Measurements from ENCODE around the gene ALG9. TPM values are rescaled to one million over a fixed set of nuclear protein-coding genes. Genes with fewer than 3 reads are reported as not detected.
A peak's percentile ranks its signal among the peaks of the same experiment; 100 is the strongest.

The ALG9 gene
- total and polyA plus RNA-seq, 2 of the 4 experiments (the other 2 are of a cell fraction), result 20.7 to 35.7 TPM

- BruUV-seq (replicated peaks), result no TSS peak
- H3K4me3 ChIP-seq (ENCODE audit: insufficient read depth, low read depth, low read length), result peak within 1 kb of the TSS; percentile 71
- in situ Hi-C loops (cut with MboI; ENCODE audit: low sequenced_read_pairs) (loop anchor here (5.0 kb wide), 1 partner anchor 113 kb away; no protein-coding TSS in a partner anchor), dilution Hi-C loops (cut with HindIII; ENCODE audit: low sequenced_read_pairs, unreplicated experiment) (no loop called here), intact Hi-C loops (cut with micrococcal nuclease) (loop anchor here (1.0 to 10.0 kb wide), 10 partner anchors 48 to 401 kb away; partner anchors contain the start of genes DIXDC1, DLAT, NKAPD1 and PIH1D2)
- H3K79me1 ChIP-seq (ENCODE audit: low read depth in 1 of 2, low read length in 2 of 2), result peaks cover 0 to 11% of the 10 kb centered on the region in 2 experiments; a peak in 3 of 4 replicates
- peak within 1 kb of the TSS; percentile 99 for H3K23ac ChIP-seq (ENCODE audit: low read depth, low read length)
- WGBS, 2 experiments (ENCODE audit: extremely low coverage in 2 of 2, insufficient read length in 1 of 2), result 0% methylated on average over 14 of the region's 55 CpGs; no CpG with 5 or more reads in 1 of the 2 experiments
- H3K36me3 ChIP-seq (ENCODE audit: control insufficient read depth, insufficient read depth, low read length), result no peaks in the 10 kb centered on the region; the same call in 1 of the 2 replicates
- H2BK120ac ChIP-seq (ENCODE audit: low read depth, low read length), result peak within 1 kb of the TSS; percentile 99
- peak within 1 kb of the TSS; percentile 87 to 100 for H4K8ac ChIP-seq (ENCODE audit: low read depth in 2 of 2, low read length in 2 of 2)
- H3K4me2 ChIP-seq (ENCODE audit: low read depth, low read length), result peak within 1 kb of the TSS; percentile 77
- H2BK20ac ChIP-seq (ENCODE audit: low read depth, low read length), result peak within 1 kb of the TSS; percentile 95
- TF ChIP-seq RAD21 (IDR thresholded peaks at IDR 0.05; ENCODE audit: low read length) (peak; percentile 97), SMC3 (IDR thresholded peaks at IDR 0.05; ENCODE audit: low read depth, low read length) (peak; percentile 93), MAZ (IDR thresholded peaks at IDR 0.05; ENCODE audit: borderline replicate concordance, low read depth, low read length) (peak; percentile 80; the same call in 1 of the 2 replicates), POLR2A (IDR thresholded peaks at IDR 0.05; ENCODE audit: low read depth, low read length) (peak; percentile 34; the same call in 1 of the 2 replicates), RCOR1 (IDR thresholded peaks at IDR 0.05; ENCODE audit: insufficient replicate concordance, low read length) (no peak), CTCF (conservative IDR thresholded peaks at IDR 0.05; ENCODE audit: low read depth, low read length) (peak; percentile 99), MXI1 (IDR thresholded peaks at IDR 0.05; ENCODE audit: borderline replicate concordance, low read depth, low read length) (0 out of 2 replicates have a peak, but pooled peaks have one; percentile 80), FOS (IDR thresholded peaks at IDR 0.05; ENCODE audit: low read depth, low read length) (peak; percentile 57), BHLHE40 (IDR thresholded peaks at IDR 0.05; ENCODE audit: low read depth, low read length) (no peak), MAFK (IDR thresholded peaks at IDR 0.05; ENCODE audit: low read depth, low read length) (no peak), NFE2L2 (IDR thresholded peaks at IDR 0.05; ENCODE audit: low read depth, low read length) (no peak), USF2 (IDR thresholded peaks at IDR 0.05; ENCODE audit: low read depth, low read length) (peak; percentile 11; the same call in 1 of the 2 replicates), CHD1 (IDR thresholded peaks at IDR 0.05; ENCODE audit: low read depth, low read length) (no peak; the same call in 1 of the 2 replicates)
- no peaks in the 10 kb centered on the region for H4K20me1 ChIP-seq (ENCODE audit: insufficient read depth, low read length)
- H3K14ac ChIP-seq (replicated peaks; ENCODE audit: low read depth, low read length), result peak within 1 kb of the TSS; percentile 100
- DNase-seq, result peak; percentile 97
- ATAC-seq (ENCODE audit: low read depth), result peak; percentile 95
- H3K9me3 ChIP-seq (ENCODE audit: control insufficient read depth, insufficient read depth, low read length), result no peaks in the 10 kb centered on the region
- H3K18ac ChIP-seq (ENCODE audit: low read depth, low read length), result peak within 1 kb of the TSS; percentile 92
- peak within 1 kb of the TSS; percentile 100 for H4K91ac ChIP-seq (ENCODE audit: insufficient read depth, low read depth, low read length)
- peaks cover 3% of the 10 kb centered on the region; the same call in 1 of the 2 replicates for H3K4me1 ChIP-seq (ENCODE audit: control insufficient read depth, insufficient read depth, low read length)
- H2BK15ac ChIP-seq (ENCODE audit: low read depth, low read length), result peak within 1 kb of the TSS; percentile 97; the same call in 2 of the 3 replicates
- H3K27ac ChIP-seq (ENCODE audit: insufficient read depth, low read length), result peak within 1 kb of the TSS; percentile 88
- peak within 1 kb of the TSS; percentile 95 for H2BK5ac ChIP-seq (ENCODE audit: low read depth, low read length, poor library complexity, severe bottlenecking)
- peak within 1 kb of the TSS; percentile 88 for H2AK5ac ChIP-seq (ENCODE audit: low read depth, low read length)
- H3K27me3 ChIP-seq (ENCODE audit: control insufficient read depth, insufficient read depth, low read length), result no peaks in the 10 kb centered on the region
- peak within 1 kb of the TSS; percentile 97 for H4K5ac ChIP-seq (ENCODE audit: low read depth, low read length)
- peak within 1 kb of the TSS; percentile 78 for H3K9ac ChIP-seq (ENCODE audit: low read depth, low read length)
- peak within 1 kb of the TSS; percentile 100 for H2AFZ ChIP-seq (replicated peaks; ENCODE audit: low read length, poor library complexity)
- ChIA-PET CTCF (interaction anchor here (0.8 kb wide), 1 partner anchor 119 kb away, joined by 3 read pairs; no protein-coding TSS in a partner anchor), POLR2A (ENCODE audit: unreplicated experiment) (no interaction called here)
- H2AK9ac ChIP-seq (replicated peaks; ENCODE audit: low read depth, low read length, poor library complexity), result peak within 1 kb of the TSS; percentile 93
- H3K56ac ChIP-seq (ENCODE audit: extremely low read depth, insufficient read depth, low read length), result peak within 1 kb of the TSS; percentile 97
- peak within 1 kb of the TSS; percentile 100 for H3K4ac ChIP-seq (ENCODE audit: low read depth, low read length)
- H3K9me1 ChIP-seq (ENCODE audit: insufficient read depth, low read length), result peaks cover 3% of the 10 kb centered on the region; the same call in 1 of the 2 replicates
Observed at GRCh38 chr11:111878849-111879636, 7.7 kb upstream of the ALG9 start, which contains the start of the genes CFAP68 and FDXACB1. CFAP68 (plus strand) TSS chr11:111879541; CDS start chr11:111879561, 20 bp downstream. FDXACB1 (minus strand) TSS chr11:111879165; CDS start chr11:111879132, 33 bp downstream.
